Neuron (in vitro differentiated cells): ENCODE data around the gene EFNB3.

Experiments used
- H2AFZ ChIP-seq: one replicate; pipeline ENCODE4 v1.6.1; 2013; ENCODE audit warnings: low read depth, mild to moderate bottlenecking, inconsistent platforms, low read length, moderate library complexity
- H3K27me3 ChIP-seq: one replicate; pipeline ENCODE4 v1.6.1; 2013; ENCODE audit warnings: low read length; ENCODE audit not compliant: insufficient read depth
- H3K36me3 ChIP-seq: one replicate; pipeline ENCODE4 v1.6.1; 2013; ENCODE audit warnings: low read length; ENCODE audit not compliant: insufficient read depth
- H3K4me1 ChIP-seq: one replicate; pipeline ENCODE4 v1.6.1; 2013; ENCODE audit warnings: low read length; ENCODE audit not compliant: insufficient read depth
- H3K4me3 ChIP-seq: 2 replicates; pipeline ENCODE4 v1.5.1; 2013; ENCODE audit warnings: mild to moderate bottlenecking, low read length, moderate library complexity
- H3K9me3 ChIP-seq: one replicate; pipeline ENCODE4 v1.6.1; 2013; ENCODE audit warnings: low read length

EFNB3 gene, protein sequence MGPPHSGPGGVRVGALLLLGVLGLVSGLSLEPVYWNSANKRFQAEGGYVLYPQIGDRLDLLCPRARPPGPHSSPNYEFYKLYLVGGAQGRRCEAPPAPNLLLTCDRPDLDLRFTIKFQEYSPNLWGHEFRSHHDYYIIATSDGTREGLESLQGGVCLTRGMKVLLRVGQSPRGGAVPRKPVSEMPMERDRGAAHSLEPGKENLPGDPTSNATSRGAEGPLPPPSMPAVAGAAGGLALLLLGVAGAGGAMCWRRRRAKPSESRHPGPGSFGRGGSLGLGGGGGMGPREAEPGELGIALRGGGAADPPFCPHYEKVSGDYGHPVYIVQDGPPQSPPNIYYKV

GRCh38 chr17:7704601-7705268, at the start of gene EFNB3:
Gene EFNB3 (plus strand): TSS chr17:7705202. CDS start chr17:7705599, 397 bp downstream.
- Histone ChIP-seq H3K4me1 (peaks cover 46% of the 10 kb centered on the region), H2AFZ (peak within 1 kb of the TSS; percentile 62), H3K4me3 (peak within 1 kb of the TSS; percentile 70), H3K9me3 (no peaks in the 10 kb centered on the region), H3K27me3 (no peaks in the 10 kb centered on the region), H3K36me3 (peaks cover 15% of the 10 kb centered on the region)

- H3K36me3 ChIP-seq, result peaks cover 10% of the 10 kb centered on the region
- no peak overlapping the region for H2AFZ ChIP-seq
- no peaks in the 10 kb centered on the region for H3K9me3 ChIP-seq
- H3K27me3 ChIP-seq, result no peaks in the 10 kb centered on the region
- H3K4me3 ChIP-seq, result no peak overlapping the region
- H3K4me1 ChIP-seq, result peaks cover 22% of the 10 kb centered on the region
Measured at GRCh38 chr17:7655541-7655840, 49.5 kb upstream of the EFNB3 start.

GRCh38 chr17:7656958-7657609, 47.9 kb upstream of the EFNB3 start:
- no peaks in the 10 kb centered on the region for H3K9me3 ChIP-seq
- no peaks in the 10 kb centered on the region for H3K27me3 ChIP-seq
- H2AFZ ChIP-seq, result no peak overlapping the region
- no peak overlapping the region for H3K4me3 ChIP-seq
- H3K4me1 ChIP-seq, result peaks cover 14% of the 10 kb centered on the region
- H3K36me3 ChIP-seq, result peaks cover 10% of the 10 kb centered on the region

- peaks cover 63% of the 10 kb centered on the region for H3K36me3 ChIP-seq
- H3K9me3 ChIP-seq, result no peaks in the 10 kb centered on the region
- no peak overlapping the region for H2AFZ ChIP-seq
- no peak overlapping the region for H3K4me3 ChIP-seq
- no peaks in the 10 kb centered on the region for H3K4me1 ChIP-seq
- H3K27me3 ChIP-seq, result no peaks in the 10 kb centered on the region
Measured at GRCh38 chr17:7667656-7668406, 37.2 kb upstream of the EFNB3 start.

- H3K9me3 ChIP-seq, result peaks cover 3% of the 10 kb centered on the region
- no peak overlapping the region for H2AFZ ChIP-seq
- H3K27me3 ChIP-seq, result no peaks in the 10 kb centered on the region
- no peak overlapping the region for H3K4me3 ChIP-seq
- H3K36me3 ChIP-seq, result peaks cover 69% of the 10 kb centered on the region
- no peaks in the 10 kb centered on the region for H3K4me1 ChIP-seq
Measured at GRCh38 chr17:7668482-7668881, 36.5 kb upstream of the EFNB3 start.

DNA sequence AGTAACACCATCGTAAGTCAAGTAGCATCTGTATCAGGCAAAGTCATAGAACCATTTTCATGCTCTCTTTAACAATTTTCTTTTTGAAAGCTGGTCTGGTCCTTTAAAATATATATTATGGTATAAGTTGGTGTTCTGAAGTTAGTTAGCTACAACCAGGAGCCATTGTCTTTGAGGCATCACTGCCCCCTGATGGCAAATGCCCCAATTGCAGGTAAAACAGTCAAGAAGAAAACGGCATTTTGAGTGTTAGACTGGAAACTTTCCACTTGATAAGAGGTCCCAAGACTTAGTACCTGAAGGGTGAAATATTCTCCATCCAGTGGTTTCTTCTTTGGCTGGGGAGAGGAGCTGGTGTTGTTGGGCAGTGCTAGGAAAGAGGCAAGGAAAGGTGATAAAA, 31.8 kb upstream of the EFNB3 start:
- Histone ChIP-seq H3K4me3 (no peak overlapping the region), H3K27me3 (no peaks in the 10 kb centered on the region), H3K36me3 (peaks cover 80% of the 10 kb centered on the region), H2AFZ (no peak overlapping the region), H3K9me3 (peaks cover 17% of the 10 kb centered on the region), H3K4me1 (no peaks in the 10 kb centered on the region)

DNA sequence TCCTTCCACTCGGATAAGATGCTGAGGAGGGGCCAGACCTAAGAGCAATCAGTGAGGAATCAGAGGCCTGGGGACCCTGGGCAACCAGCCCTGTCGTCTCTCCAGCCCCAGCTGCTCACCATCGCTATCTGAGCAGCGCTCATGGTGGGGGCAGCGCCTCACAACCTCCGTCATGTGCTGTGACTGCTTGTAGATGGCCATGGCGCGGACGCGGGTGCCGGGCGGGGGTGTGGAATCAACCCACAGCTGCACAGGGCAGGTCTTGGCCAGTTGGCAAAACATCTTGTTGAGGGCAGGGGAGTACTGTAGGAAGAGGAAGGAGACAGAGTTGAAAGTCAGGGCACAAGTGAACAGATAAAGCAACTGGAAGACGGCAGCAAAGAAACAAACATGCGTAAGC, 30.1 kb upstream of the EFNB3 start:
- Histone ChIP-seq H3K9me3 (peaks cover 17% of the 10 kb centered on the region), H3K36me3 (peaks cover 67% of the 10 kb centered on the region), H3K4me1 (no peaks in the 10 kb centered on the region), H2AFZ (no peak overlapping the region), H3K4me3 (no peak overlapping the region), H3K27me3 (no peaks in the 10 kb centered on the region)

DNA sequence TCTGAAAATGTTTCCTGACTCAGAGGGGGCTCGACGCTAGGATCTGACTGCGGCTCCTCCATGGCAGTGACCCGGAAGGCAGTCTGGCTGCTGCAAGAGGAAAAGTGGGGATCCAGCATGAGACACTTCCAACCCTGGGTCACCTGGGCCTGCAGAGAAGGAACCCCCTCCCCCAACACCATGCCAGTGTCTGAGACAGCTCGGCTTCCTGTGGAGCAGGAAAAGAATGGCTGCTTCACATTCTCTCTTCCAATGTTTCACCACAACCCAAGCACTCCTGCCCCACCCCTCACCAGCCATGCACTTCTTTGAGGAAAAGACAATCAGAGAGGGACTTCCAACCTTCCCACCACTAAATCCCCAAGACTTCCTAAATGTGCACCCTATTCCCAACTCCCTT, 28.5 kb upstream of the EFNB3 start:
- Histone ChIP-seq H3K4me3 (no peak overlapping the region), H3K36me3 (peaks cover 54% of the 10 kb centered on the region), H2AFZ (no peak overlapping the region), H3K4me1 (no peaks in the 10 kb centered on the region), H3K9me3 (peaks cover 17% of the 10 kb centered on the region), H3K27me3 (no peaks in the 10 kb centered on the region)

GRCh38 chr17:7677388-7678067, 27.5 kb upstream of the EFNB3 start:
- H3K4me1 ChIP-seq, result no peaks in the 10 kb centered on the region
- H2AFZ ChIP-seq, result no peak overlapping the region
- peaks cover 17% of the 10 kb centered on the region for H3K9me3 ChIP-seq
- no peaks in the 10 kb centered on the region for H3K27me3 ChIP-seq
- H3K36me3 ChIP-seq, result peaks cover 48% of the 10 kb centered on the region
- H3K4me3 ChIP-seq, result no peak overlapping the region

DNA sequence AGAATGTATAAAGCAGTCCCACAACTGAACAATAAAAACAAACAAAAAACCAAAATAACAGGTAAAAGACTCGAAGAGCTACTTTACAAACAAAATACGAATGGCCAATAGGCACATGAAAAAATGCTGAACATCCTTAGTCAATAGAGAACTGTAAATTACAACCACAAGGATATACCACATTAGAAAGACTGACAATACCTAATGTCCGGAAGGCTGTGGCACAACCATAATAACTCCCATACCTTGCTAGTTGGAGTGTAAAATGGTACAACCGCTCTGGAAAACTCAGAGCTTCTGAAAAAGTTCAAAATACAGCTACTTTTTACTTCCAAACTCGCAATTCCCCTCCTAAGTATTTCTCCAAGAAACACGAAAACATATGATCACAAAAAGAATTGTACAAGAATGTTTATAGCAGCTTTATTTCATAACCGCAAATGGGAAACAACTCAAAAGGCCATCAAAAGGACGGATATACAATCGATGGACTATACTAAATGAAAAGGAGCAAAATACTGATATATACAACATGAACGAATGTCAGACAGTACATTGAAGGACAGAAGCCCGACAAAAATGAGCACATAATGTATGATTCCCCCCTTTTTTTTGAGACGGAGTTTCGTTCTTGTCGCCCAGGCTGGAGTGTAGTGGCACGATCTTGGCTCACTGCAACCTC, 20.0 kb upstream of the EFNB3 start:
- Histone ChIP-seq H3K9me3 (no peaks in the 10 kb centered on the region), H3K36me3 (peaks cover under 1% of the 10 kb centered on the region), H2AFZ (no peak overlapping the region), H3K27me3 (no peaks in the 10 kb centered on the region), H3K4me1 (peaks cover 29% of the 10 kb centered on the region), H3K4me3 (peak overlapping the region; percentile 83)

DNA sequence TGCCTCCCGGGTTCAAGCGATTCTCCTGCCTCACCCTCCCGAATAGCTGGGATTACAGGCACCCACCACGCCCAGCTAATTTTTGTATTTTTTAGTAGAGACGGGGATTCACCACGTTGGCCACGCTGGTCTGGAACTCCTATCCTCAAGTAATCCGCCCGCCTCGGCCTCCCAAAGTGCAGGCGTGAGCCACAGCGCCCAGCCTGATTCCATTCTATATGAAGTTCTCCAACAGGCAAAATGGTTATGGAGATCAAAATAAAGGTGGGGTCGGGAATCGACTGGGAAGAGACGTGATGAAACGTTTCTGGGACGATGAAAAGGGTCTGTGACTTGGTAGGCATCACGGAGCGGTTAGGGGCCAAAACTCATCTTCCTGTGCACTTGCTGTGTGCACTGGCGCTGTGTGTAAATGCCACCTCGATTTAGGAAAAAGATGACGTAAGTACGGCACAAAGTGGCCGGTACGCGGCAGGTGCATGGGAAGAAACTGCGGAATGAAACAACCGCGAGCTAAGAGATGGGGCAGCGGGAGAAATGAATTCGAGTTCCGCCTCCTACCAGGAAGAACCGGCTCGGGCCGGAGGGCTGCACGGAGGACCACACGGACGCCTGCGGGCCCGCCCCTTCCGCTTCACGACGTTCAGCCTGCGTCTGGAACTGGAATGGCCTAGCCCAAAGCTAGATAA, 19.3 kb upstream of the EFNB3 start:
- Histone ChIP-seq H3K4me1 (peaks cover 33% of the 10 kb centered on the region), H3K36me3 (peaks cover 4% of the 10 kb centered on the region), H3K4me3 (peak overlapping the region; percentile 83), H3K9me3 (no peaks in the 10 kb centered on the region), H2AFZ (no peak overlapping the region), H3K27me3 (no peaks in the 10 kb centered on the region)
